WI38 (cell line): ENCODE measurements around the gene JAGN1.
"Not testable (repeated sequence)": the region's sequence is repeated elsewhere in the genome, so short reads cannot be mapped to it uniquely, and the experiment has no call there.

ENCODE experiments used
- H3K4me3 ChIP-seq: 2 replicates; pipeline ENCODE4 v1.5.1; 2011; ENCODE audit warnings: low read depth, mild to moderate bottlenecking, control low read depth, low read length
- CTCF ChIP-seq: IDR thresholded peaks from 2 replicates; pipeline ENCODE4 v1.5.1; 2012; ENCODE audit warnings: low read depth, mild to moderate bottlenecking, control low read depth, low read length

The JAGN1 gene

DNA sequence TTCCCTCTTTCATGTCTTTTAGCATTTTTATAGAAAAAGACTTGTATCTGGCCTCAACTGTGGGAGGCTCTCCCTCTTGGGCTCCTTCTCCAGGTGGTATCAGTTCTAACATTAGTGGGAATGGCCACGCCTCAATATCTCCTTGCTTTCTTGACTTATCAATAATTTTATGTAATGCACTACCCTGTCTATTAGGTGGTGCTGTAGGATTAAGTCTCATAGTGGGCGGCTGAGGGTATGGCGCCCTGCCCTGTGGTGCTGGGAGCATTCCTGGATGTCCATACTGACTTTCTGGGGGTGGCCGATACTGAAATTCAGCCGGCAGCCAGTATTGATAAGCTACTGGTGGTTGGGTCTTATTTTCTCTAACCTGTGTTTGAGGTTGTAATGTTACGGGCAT is 37.9 kb upstream of the JAGN1 start:
- TF ChIP-seq CTCF, result no peak
- no peak overlapping the region for H3K4me3 ChIP-seq

DNA sequence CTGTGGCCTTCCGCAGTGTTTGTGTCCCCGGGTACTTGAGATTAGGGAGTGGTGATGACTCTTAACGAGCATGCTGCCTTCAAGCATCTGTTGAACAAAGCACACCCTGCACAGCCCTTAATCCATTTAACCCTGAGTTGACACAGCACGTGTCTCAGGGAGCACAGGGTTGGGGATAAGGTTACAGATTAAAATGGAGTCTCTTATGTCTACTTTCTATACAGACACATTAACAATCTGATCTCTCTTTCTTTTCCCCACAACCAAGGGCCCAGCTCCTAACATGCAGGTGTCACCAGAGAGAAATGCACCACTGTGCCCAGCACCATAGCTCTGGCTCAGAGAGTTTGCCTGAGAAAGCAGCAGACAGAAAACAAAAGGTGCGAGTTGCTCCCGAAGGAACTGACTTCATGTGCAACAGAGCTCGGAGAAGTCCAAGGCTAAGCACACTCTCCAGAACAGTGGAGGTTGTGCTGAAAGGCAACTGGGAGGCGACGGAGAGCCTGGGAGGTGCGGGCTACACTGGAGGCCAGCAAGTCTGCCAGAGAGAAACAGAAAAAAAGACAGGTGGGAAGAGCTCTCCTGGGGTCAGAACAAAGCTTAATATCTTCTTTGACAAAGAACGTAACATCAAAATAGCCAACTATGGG is 36.0 kb upstream of the JAGN1 start:
- H3K4me3 ChIP-seq, result not testable (repeated sequence)

DNA sequence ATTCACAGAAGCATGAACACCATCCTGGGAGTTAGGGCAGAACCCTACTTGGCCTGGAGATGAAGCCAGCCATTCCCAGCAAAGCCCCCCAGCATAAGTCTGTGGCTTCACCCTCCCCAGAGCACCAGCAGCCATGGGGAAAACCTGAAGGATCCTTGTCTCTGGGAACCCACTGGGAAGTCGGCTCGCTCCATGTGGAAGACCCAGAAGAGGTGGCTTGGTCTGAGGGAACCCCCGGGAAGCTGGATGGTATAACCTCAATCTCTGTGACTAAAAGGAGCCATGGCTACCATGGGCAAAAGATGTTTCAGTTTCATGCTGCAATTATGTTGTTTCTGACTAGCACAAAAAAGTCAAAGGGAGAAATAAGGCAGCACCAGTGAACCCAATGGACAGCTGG is 34.8 kb upstream of the JAGN1 start:
- TF ChIP-seq CTCF, result no peak
- H3K4me3 ChIP-seq, result no peak overlapping the region

DNA sequence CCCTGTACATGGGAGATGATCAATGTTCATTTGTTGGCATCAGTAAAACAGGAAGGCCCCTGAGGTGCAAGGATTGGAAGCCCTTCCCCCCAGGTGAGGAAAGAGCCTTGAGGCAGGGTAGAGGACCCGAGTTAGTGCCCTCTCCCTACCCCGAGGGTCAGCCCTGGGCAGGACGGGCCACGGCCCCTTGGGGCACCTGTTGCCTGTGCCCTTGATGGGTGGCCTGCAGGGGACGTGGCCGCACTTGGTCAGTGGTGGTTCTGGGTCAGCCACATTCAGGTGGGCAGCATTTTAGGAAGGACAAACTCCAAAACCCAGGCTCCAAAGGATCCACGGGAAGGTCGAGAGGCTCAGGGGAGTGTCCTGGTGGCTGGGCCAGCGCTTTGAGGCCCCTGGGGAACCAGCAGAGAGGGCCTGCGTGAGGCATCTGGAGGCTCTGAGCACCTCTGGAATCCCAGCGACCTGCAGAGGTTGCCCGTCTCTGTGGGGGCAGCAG is 30.8 kb upstream of the JAGN1 start:
- no peak overlapping the region for H3K4me3 ChIP-seq
- TF ChIP-seq CTCF, result no peak

- TF ChIP-seq CTCF, result no peak
- H3K4me3 ChIP-seq, result no peak overlapping the region
Observed at GRCh38 chr3:9861201-9861600, 29.2 kb upstream of the JAGN1 start.

DNA sequence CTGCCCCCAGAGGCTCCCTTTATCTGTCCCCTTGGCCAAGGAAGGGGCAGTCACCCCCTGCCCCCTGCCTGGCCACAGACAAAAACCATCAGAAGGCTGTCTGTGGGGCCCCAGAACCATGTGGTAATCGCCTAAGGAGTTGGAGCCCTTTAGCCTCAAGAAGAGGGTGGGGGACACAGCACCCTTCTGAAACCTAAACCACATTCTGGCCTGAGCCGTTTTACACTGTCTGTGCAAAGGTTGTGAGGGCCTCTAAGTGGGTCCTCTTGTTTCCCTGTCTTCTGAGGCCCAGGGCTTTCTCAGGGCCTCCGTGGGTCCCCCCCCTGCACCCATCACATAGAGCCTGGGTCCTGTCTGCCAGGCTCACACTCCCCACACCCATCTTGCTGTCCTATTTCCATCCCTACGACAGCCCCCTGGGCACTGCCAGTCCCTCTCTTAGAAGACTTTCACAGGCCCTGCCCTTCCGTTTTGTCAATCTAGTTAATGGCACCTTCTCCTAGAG is 28.7 kb upstream of the JAGN1 start:
- no peak overlapping the region for H3K4me3 ChIP-seq
- no peak for TF ChIP-seq CTCF

GRCh38 chr3:9862391-9863057 is 27.9 kb upstream of the JAGN1 start:
- H3K4me3 ChIP-seq, result no peak overlapping the region

More at GRCh38 chr3:9862391-9863057, 27.9 kb upstream of the JAGN1 start:
- TF ChIP-seq CTCF, result no peak
